Colonic mucosa (tissue), 4 donors: ENCODE data around the gene ASIC3. TPM values are rescaled to one million over a fixed set of nuclear protein-coding genes. Genes with fewer than 3 reads are reported as not detected.

ENCODE experiments used
- DNase-seq: peaks from one replicate; pipeline ENCODE4 v3.0.0-alpha.2; 2020
- H3K27ac ChIP-seq: fragments of 200-600 bp; one replicate; pipeline ENCODE4 v1.8.0; 2021
- H3K27me3 ChIP-seq: fragments of 200-600 bp; one replicate; pipeline ENCODE4 v1.8.0; 2021
- H3K36me3 ChIP-seq: fragments of 200-600 bp; one replicate; pipeline ENCODE4 v1.8.0; 2021
- H3K4me1 ChIP-seq: fragments of 200-600 bp; one replicate; pipeline ENCODE4 v1.8.0; 2021; ENCODE audit warnings: mild to moderate bottlenecking
- H3K4me3 ChIP-seq: fragments of 200-600 bp; one replicate; pipeline ENCODE4 v1.8.0; 2021
- H3K9ac ChIP-seq, 2 donors: one replicate each; pipeline ENCODE4 v1.7.0; 2013; ENCODE audit warnings: control low read depth in 2 of 2, low read depth in 2 of 2, low read length in 2 of 2
- H3K9me3 ChIP-seq: fragments of 200-600 bp; one replicate; pipeline ENCODE4 v1.8.0; 2021
- CTCF ChIP-seq: fragments of 200-600 bp; IDR thresholded peaks from one replicate; pipeline ENCODE4 v1.8.0; 2022; ENCODE audit warnings: antibody characterized with exemption, mild to moderate bottlenecking
- intact Hi-C: fragments of 100-400 bp; cut with DNase I; formaldehyde crosslinking; loops from one replicate; pipeline ENCODE4 v1.14.1; 2022
- total RNA-seq, 2 donors: library from RNA; stranded (reverse); fragmentation: NEBNext Ultra II Directional in 1 of 2; extraction: Animal tissue kit (Norgen Biotek cat#: 25700) in 1 of 2; gene quantifications; one replicate each; pipeline ENCODE4 v1.2.1, GENCODE V29; 2021
- donor health status: healthy.
- donor health status: DM: no; HTN: no; CAD: no.
- donor health status: DM: no; HTN: no; CAD: no.

ASIC3 gene
- total RNA-seq, 2 donors from 2014 or later, result 1.0 to 2.2 TPM

- Histone ChIP-seq H3K9ac (peak within 1 kb of the TSS; percentile 89 to 92), H3K36me3 (no peaks in the 10 kb centered on the region), H3K27ac (peak within 1 kb of the TSS; percentile 77), H3K4me3 (peak within 1 kb of the TSS; percentile 77), H3K27me3 (no peaks in the 10 kb centered on the region), H3K4me1 (peaks cover 20% of the 10 kb centered on the region), H3K9me3 (no peaks in the 10 kb centered on the region)
- DNase-seq, result peak; percentile 91
- no peak for TF ChIP-seq CTCF
- intact Hi-C loops, result no loop called here
These were observed 37.6 kb downstream of the ASIC3 start, which contains the start of gene AGAP3 for GRCh38 chr7:151085691-151086620. Gene AGAP3, plus strand, starts transcription at chr7:151086475. Its CDS starts 267 bp downstream, at chr7:151086742.

- TF ChIP-seq CTCF, result no peak
- H3K9ac ChIP-seq, result peak overlapping the region; percentile 89 to 92
- H3K27me3 ChIP-seq, result no peaks in the 10 kb centered on the region
- peak overlapping the region; percentile 77 for H3K4me3 ChIP-seq
- peak overlapping the region; percentile 77 for H3K27ac ChIP-seq
- peak; percentile 47 for DNase-seq
- no peaks in the 10 kb centered on the region for H3K36me3 ChIP-seq
- no peaks in the 10 kb centered on the region for H3K9me3 ChIP-seq
- intact Hi-C loops, result no loop called here
- H3K4me1 ChIP-seq, result peaks cover 16% of the 10 kb centered on the region
These were observed 38.5 kb downstream of the ASIC3 start for GRCh38 chr7:151086802-151087244.

GRCh38 chr7:151087245-151088018, 39.1 kb downstream of the ASIC3 start:
- H3K9ac ChIP-seq, result peak overlapping the region; percentile 89 to 92
- intact Hi-C loops, result no loop called here
- H3K27me3 ChIP-seq, result no peaks in the 10 kb centered on the region
- no peak for TF ChIP-seq CTCF
- H3K36me3 ChIP-seq, result no peaks in the 10 kb centered on the region
- peak; percentile 58 for DNase-seq
- no peaks in the 10 kb centered on the region for H3K9me3 ChIP-seq
- H3K4me3 ChIP-seq, result peak overlapping the region; percentile 77
- peaks cover 10% of the 10 kb centered on the region for H3K4me1 ChIP-seq
- peak overlapping the region; percentile 77 for H3K27ac ChIP-seq

GRCh38 chr7:151088019-151088855, 39.9 kb downstream of the ASIC3 start:
- H3K4me1 ChIP-seq, result peaks cover 9% of the 10 kb centered on the region

More at GRCh38 chr7:151088019-151088855, 39.9 kb downstream of the ASIC3 start:
- intact Hi-C loops, result no loop called here
- TF ChIP-seq CTCF, result no peak
- no peak for DNase-seq
- Histone ChIP-seq H3K9me3 (no peaks in the 10 kb centered on the region), H3K9ac (peak overlapping the region; percentile 89 to 92), H3K4me3 (peak overlapping the region; percentile 77), H3K36me3 (no peaks in the 10 kb centered on the region), H3K27me3 (no peaks in the 10 kb centered on the region), H3K27ac (peak overlapping the region; percentile 77)
